Measurements from ENCODE around the gene EXOG. TPM values are rescaled to one million over a fixed set of nuclear protein-coding genes. Genes with fewer than 3 reads are reported as not detected.

The EXOG gene
- polyA plus RNA-seq, 3 donors, result 1.6 to 5.4 (median 2.4) TPM

GRCh38 chr3:38519000-38519399 is 22.9 kb downstream of the EXOG start:
- peaks cover 53 to 62% of the 10 kb centered on the region in 2 donors for H3K36me3 Mint-ChIP-seq
- Histone ChIP-seq H3K4me2 (replicated peaks; ENCODE audit: extremely low read depth, low read length, poor library complexity, severe bottlenecking) (no peak overlapping the region), H3K36me3 (replicated peaks in 1 of 2; ENCODE audit: control insufficient read depth in 1 of 2, insufficient read depth in 2 of 2, low read length in 2 of 2) (peaks cover 22 to 65% of the 10 kb centered on the region in 2 donors), H3K9me3 (replicated peaks in 1 of 2; ENCODE audit: control insufficient read depth in 1 of 2, insufficient read depth in 1 of 2, low read length in 2 of 2) (no peaks in the 10 kb centered on the region), H3K4me1 (ENCODE audit: control insufficient read depth in 1 of 2, insufficient read depth in 2 of 2, low read length in 2 of 2) (no peaks in the 10 kb centered on the region), H3K27ac (ENCODE audit: low read depth in 1 of 2, low read length in 2 of 2) (no peak overlapping the region), H3K27me3 (ENCODE audit: control insufficient read depth in 2 of 2, insufficient read depth in 2 of 2, low read length in 2 of 2) (no peaks in the 10 kb centered on the region), H2AFZ (ENCODE audit: insufficient read depth, low read depth, low read length, poor library complexity, severe bottlenecking) (no peak overlapping the region), H3K9ac (ENCODE audit: insufficient read depth, low read length, poor library complexity, severe bottlenecking) (no peak overlapping the region), H3K79me2 (ENCODE audit: insufficient read depth, low read length) (no peaks in the 10 kb centered on the region), H4K20me1 (ENCODE audit: insufficient read depth, low read length) (peaks cover 3% of the 10 kb centered on the region), H3K4me3 (replicated peaks in 1 of 3; ENCODE audit: low read depth in 2 of 3, low read length in 3 of 3) (no peak overlapping the region)
- H3K4me3 Mint-ChIP-seq, result no peak overlapping the region
- H3K27ac Mint-ChIP-seq, result no peak overlapping the region
- H3K4me1 Mint-ChIP-seq, result peaks cover 4% of the 10 kb centered on the region
- intact Hi-C loops (cut with micrococcal nuclease), result no loop called here
- no CpG with 5 or more reads among the region's 1 CpG for WGBS (ENCODE audit: insufficient coverage)
- no peak for TF ChIP-seq CTCF (IDR thresholded peaks at IDR 0.05)
- DNase-seq, result no peak
- H3K27me3 Mint-ChIP-seq (ENCODE audit: low read depth in 3 of 3), result peaks cover 0 to 2% (median 0%) of the 10 kb centered on the region in 3 donors
- H3K9me3 Mint-ChIP-seq, result no peaks in the 10 kb centered on the region

GRCh38 chr3:38519651-38520050 is 23.5 kb downstream of the EXOG start:
- WGBS (ENCODE audit: insufficient coverage), result 52% methylated on average over 2 of the region's 5 CpGs

More at GRCh38 chr3:38519651-38520050, 23.5 kb downstream of the EXOG start:
- Histone ChIP-seq H4K20me1 (ENCODE audit: insufficient read depth, low read length) (peaks cover 3% of the 10 kb centered on the region), H3K9me3 (replicated peaks in 1 of 2; ENCODE audit: control insufficient read depth in 1 of 2, insufficient read depth in 1 of 2, low read length in 2 of 2) (no peaks in the 10 kb centered on the region), H3K4me3 (replicated peaks in 1 of 3; ENCODE audit: low read depth in 2 of 3, low read length in 3 of 3) (no peak overlapping the region), H3K36me3 (replicated peaks in 1 of 2; ENCODE audit: control insufficient read depth in 1 of 2, insufficient read depth in 2 of 2, low read length in 2 of 2) (peaks cover 26 to 67% of the 10 kb centered on the region in 2 donors), H3K4me1 (ENCODE audit: control insufficient read depth in 1 of 2, insufficient read depth in 2 of 2, low read length in 2 of 2) (no peaks in the 10 kb centered on the region), H2AFZ (ENCODE audit: insufficient read depth, low read depth, low read length, poor library complexity, severe bottlenecking) (no peak overlapping the region), H3K9ac (ENCODE audit: insufficient read depth, low read length, poor library complexity, severe bottlenecking) (no peak overlapping the region), H3K27ac (ENCODE audit: low read depth in 1 of 2, low read length in 2 of 2) (no peak overlapping the region), H3K79me2 (ENCODE audit: insufficient read depth, low read length) (no peaks in the 10 kb centered on the region), H3K27me3 (ENCODE audit: control insufficient read depth in 2 of 2, insufficient read depth in 2 of 2, low read length in 2 of 2) (no peaks in the 10 kb centered on the region), H3K4me2 (replicated peaks; ENCODE audit: extremely low read depth, low read length, poor library complexity, severe bottlenecking) (no peak overlapping the region)
- H3K9me3 Mint-ChIP-seq, result no peaks in the 10 kb centered on the region
- no peak overlapping the region for H3K27ac Mint-ChIP-seq
- TF ChIP-seq CTCF (IDR thresholded peaks at IDR 0.05), result no peak
- DNase-seq, result no peak
- peaks cover 56 to 64% of the 10 kb centered on the region in 2 donors for H3K36me3 Mint-ChIP-seq
- peaks cover 0 to 2% (median 0%) of the 10 kb centered on the region in 3 donors for H3K27me3 Mint-ChIP-seq (ENCODE audit: low read depth in 3 of 3)
- H3K4me1 Mint-ChIP-seq, result peaks cover 4% of the 10 kb centered on the region
- no peak overlapping the region for H3K4me3 Mint-ChIP-seq
- intact Hi-C loops (cut with micrococcal nuclease), result loop anchor here (5.0 to 10.0 kb wide), 2 partner anchors 475 to 508 kb away; no protein-coding TSS in a partner anchor
